Epithelial cell of esophagus (primary cell): ENCODE results near the gene TMEM18.

Experiments
- DNase-seq: peaks from one replicate; pipeline ENCODE4 v3.0.0; 2010; ENCODE audit warnings: low read depth
- H3K4me3 ChIP-seq: 2 replicates; pipeline ENCODE4 v1.5.1; 2011; ENCODE audit warnings: mild to moderate bottlenecking, low read length, control low read depth
- TF ChIP-seq, protein P1 (sequence below): IDR thresholded peaks from 2 replicates; pipeline ENCODE4 v1.5.1; 2011; ENCODE audit warnings: low read depth, mild to moderate bottlenecking, low read length, control low read depth, inconsistent platforms; ENCODE audit not compliant: insufficient read depth; ENCODE audit errors: missing control alignments

The TMEM18 gene

DNA sequence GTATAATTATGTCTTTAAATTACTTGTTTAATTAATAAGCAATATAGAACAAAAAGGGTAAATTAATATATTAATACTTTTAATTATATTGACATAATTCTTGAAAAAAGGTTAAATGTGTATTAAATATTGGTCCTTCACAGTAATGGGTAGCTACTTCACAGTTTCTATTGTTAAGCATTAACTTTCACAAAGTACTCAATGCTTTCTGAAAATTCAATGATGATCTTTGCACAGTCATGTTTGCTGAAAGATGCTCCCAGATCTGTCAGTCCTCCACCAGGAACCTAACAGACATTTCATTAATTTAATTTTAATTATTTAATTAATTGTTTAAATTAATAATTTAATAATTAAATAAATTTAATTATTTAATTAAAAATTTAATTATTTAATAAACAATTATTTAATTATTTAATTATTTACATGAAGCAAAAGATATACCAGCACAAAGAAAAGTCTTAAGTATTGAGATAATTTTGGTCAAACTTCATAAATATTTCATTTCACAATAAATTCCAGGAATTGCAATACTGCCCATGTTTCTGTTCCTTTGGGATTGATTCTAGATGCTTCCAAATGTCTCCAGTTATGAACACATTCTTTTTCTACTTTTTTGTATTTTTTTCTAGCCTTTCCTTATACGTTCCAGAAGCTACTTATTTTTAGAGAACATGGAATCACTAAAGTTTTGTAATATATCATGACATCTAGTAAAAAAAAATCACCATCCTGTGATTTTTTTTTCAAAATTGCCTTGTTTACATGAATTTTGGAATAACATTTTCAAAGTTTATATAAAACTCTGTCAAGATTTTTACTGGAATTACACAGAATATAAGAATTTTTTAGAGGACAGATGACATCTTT lies 46.5 kb downstream of the TMEM18 start:
- DNase-seq, result no peak

GRCh38 chr2:629961-630360 lies 47.2 kb downstream of the TMEM18 start:
- H3K4me3 ChIP-seq, result no peak overlapping the region
- no peak for DNase-seq
- TF ChIP-seq, protein P1, sequence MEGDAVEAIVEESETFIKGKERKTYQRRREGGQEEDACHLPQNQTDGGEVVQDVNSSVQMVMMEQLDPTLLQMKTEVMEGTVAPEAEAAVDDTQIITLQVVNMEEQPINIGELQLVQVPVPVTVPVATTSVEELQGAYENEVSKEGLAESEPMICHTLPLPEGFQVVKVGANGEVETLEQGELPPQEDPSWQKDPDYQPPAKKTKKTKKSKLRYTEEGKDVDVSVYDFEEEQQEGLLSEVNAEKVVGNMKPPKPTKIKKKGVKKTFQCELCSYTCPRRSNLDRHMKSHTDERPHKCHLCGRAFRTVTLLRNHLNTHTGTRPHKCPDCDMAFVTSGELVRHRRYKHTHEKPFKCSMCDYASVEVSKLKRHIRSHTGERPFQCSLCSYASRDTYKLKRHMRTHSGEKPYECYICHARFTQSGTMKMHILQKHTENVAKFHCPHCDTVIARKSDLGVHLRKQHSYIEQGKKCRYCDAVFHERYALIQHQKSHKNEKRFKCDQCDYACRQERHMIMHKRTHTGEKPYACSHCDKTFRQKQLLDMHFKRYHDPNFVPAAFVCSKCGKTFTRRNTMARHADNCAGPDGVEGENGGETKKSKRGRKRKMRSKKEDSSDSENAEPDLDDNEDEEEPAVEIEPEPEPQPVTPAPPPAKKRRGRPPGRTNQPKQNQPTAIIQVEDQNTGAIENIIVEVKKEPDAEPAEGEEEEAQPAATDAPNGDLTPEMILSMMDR, result no peak

More for the DNA sequence above, 46.5 kb downstream of the TMEM18 start:
- H3K4me3 ChIP-seq, result no peak overlapping the region
- TF ChIP-seq, protein P1, result no peak

GRCh38 chr2:628651-629050 lies 48.6 kb downstream of the TMEM18 start:
- TF ChIP-seq, protein P1, result no peak
- peak; percentile 38 for DNase-seq
- H3K4me3 ChIP-seq, result no peak overlapping the region

- no peak for DNase-seq
- TF ChIP-seq, protein P1, result no peak
- no peak overlapping the region for H3K4me3 ChIP-seq
Measured at GRCh38 chr2:627926-628560, 49.2 kb downstream of the TMEM18 start.

GRCh38 chr2:627340-627709 lies 49.9 kb downstream of the TMEM18 start:
- TF ChIP-seq, protein P1, result no peak
- DNase-seq, result no peak

GRCh38 chr2:626491-627339 lies 50.5 kb downstream of the TMEM18 start:
- TF ChIP-seq, protein P1, result no peak
- no peak for DNase-seq

More at GRCh38 chr2:627340-627709, 49.9 kb downstream of the TMEM18 start:
- H3K4me3 ChIP-seq, result no peak overlapping the region

More at GRCh38 chr2:626491-627339, 50.5 kb downstream of the TMEM18 start:
- no peak overlapping the region for H3K4me3 ChIP-seq
